HCT116 (cell line): ENCODE results near the gene OPRL1. TPM values are rescaled to one million over a fixed set of nuclear protein-coding genes. Genes with fewer than 3 reads are reported as not detected.

Experiments used
- ATAC-seq: fragments of 200-7000 bp; cut with Tn5 transposase; 2 replicates; pipeline ENCODE4 v1.9.1; 2020; ENCODE audit warnings: mild to moderate bottlenecking, moderate library complexity
- BruUV-seq: library from RNA; stranded (reverse); fragments of 400-500 nt; replicated peaks from 2 replicates; lab custom pipeline; 2021; lab: Mats Ljungman, UMichigan
- CTCF ChIA-PET: fragments of 300-600 bp; sonication (Branson Sonifier 250); formaldehyde crosslinking; loops from one replicate; lab custom pipeline; 2021; ENCODE audit warnings: antibody characterized with exemption; lab: Charles Lee
- POLR2A ChIA-PET: fragments of 300-600, 350-600 bp; sonication (Branson Sonifier 250); formaldehyde crosslinking; loops from one replicate; lab custom pipeline; 2021; ENCODE audit warnings: antibody characterized with exemption; lab: Charles Lee
- RAD21 ChIA-PET, 2 experiments: fragments of 300-600 bp; sonication (Branson Sonifier 250); formaldehyde crosslinking; loops; one replicate each; lab custom pipeline; 2023; ENCODE audit warnings: low total read pairs in 2 of 2; ENCODE audit not compliant: uncharacterized antibody in 2 of 2, unreplicated experiment in 2 of 2, low non-redundant PET in 1 of 2; lab: Charles Lee
- DNase-seq: peaks from one replicate; pipeline ENCODE4 v3.0.0-alpha.2; 2010; ENCODE audit warnings: low read depth, low spot score
- H2AFZ ChIP-seq: fragments of 200-600 bp; shearing (Covaris generic), sonication (generic); 2 replicates; pipeline ENCODE4 v1.6.1; 2017; ENCODE audit warnings: low read depth, mixed run types, mixed read lengths, antibody characterized with exemption, low read length; ENCODE audit not compliant: poor library complexity, severe bottlenecking
- H3K27ac ChIP-seq: 2 replicates; pipeline ENCODE4 v1.5.1; 2012; ENCODE audit warnings: low read depth, low read length
- H3K27me3 ChIP-seq: fragments of 200-600 bp; sonication (generic); 2 replicates; pipeline ENCODE4 v1.6.1; 2016; ENCODE audit warnings: mixed run types, low read length, mixed read lengths; ENCODE audit not compliant: insufficient read depth
- H3K36me3 ChIP-seq, 2 experiments: fragments of 200-500 bp in 1 of 2; fragments of 200-600 bp in 1 of 2; sonication (Bioruptor generic) in 1 of 2; sonication (generic) in 1 of 2; 2 replicates each; pipeline versions ENCODE4 v1.5.1 to v1.6.1; 2014 to 2016; ENCODE audit warnings: low read length in 2 of 2, inconsistent platforms in 1 of 2, mixed read lengths in 1 of 2, mixed run types in 1 of 2; ENCODE audit not compliant: insufficient read depth in 2 of 2, control insufficient read depth in 1 of 2
- H3K4me1 ChIP-seq, 2 experiments: fragments of 200-600 bp in 1 of 2; sonication (generic) in 1 of 2; 2 replicates each; pipeline versions ENCODE4 v1.5.1 to v1.6.1; 2012 to 2017; ENCODE audit warnings: low read length in 2 of 2, inconsistent platforms in 1 of 2, mild to moderate bottlenecking in 1 of 2, mixed read lengths in 1 of 2, mixed run types in 1 of 2, moderate library complexity in 1 of 2; ENCODE audit not compliant: insufficient read depth in 2 of 2, control insufficient read depth in 1 of 2
- H3K4me2 ChIP-seq: fragments of 200-600 bp; sonication (generic); 2 replicates; pipeline ENCODE4 v1.6.1; 2017; ENCODE audit warnings: mixed run types, low read length, mixed read lengths
- H3K4me3 ChIP-seq, 2 experiments: fragments of 200-600 bp in 1 of 2; sonication (generic) in 1 of 2; replicated peaks in 1 of 2; 2 replicates each; pipeline ENCODE4 v1.5.1; 2011 to 2016; ENCODE audit warnings: low read length in 2 of 2, control low read depth in 1 of 2, low read depth in 1 of 2, mild to moderate bottlenecking in 1 of 2, mixed read lengths in 1 of 2, mixed run types in 1 of 2
- H3K79me2 ChIP-seq: fragments of 200-600 bp; sonication (generic); 2 replicates; pipeline ENCODE4 v1.6.1; 2017; ENCODE audit warnings: mild to moderate bottlenecking, mixed run types, low read length, moderate library complexity, mixed read lengths; ENCODE audit not compliant: insufficient read depth
- H3K9ac ChIP-seq: fragments of 200-600 bp; sonication (generic); 2 replicates; pipeline ENCODE4 v1.6.1; 2016; ENCODE audit warnings: low read length, mixed read lengths
- H3K9me2 ChIP-seq: fragments of 200-600 bp; sonication (generic), shearing (Covaris generic); 2 replicates; pipeline ENCODE4 v1.6.1; 2017; ENCODE audit warnings: mixed run types, mild to moderate bottlenecking, moderate library complexity; ENCODE audit not compliant: insufficient read depth
- H3K9me3 ChIP-seq, 2 experiments: fragments of 200-500 bp in 1 of 2; fragments of 200-600 bp in 1 of 2; sonication (Bioruptor generic) in 1 of 2; sonication (generic) in 1 of 2; 2 replicates each; pipeline ENCODE4 v1.6.1; 2014 to 2017; ENCODE audit warnings: low read length in 2 of 2, mixed read lengths in 2 of 2, inconsistent platforms in 1 of 2, low read depth in 1 of 2, mild to moderate bottlenecking in 1 of 2, mixed run types in 1 of 2, moderate library complexity in 1 of 2; ENCODE audit not compliant: control insufficient read depth in 1 of 2, insufficient read depth in 1 of 2
- H4K20me1 ChIP-seq: fragments of 200-600 bp; sonication (generic), shearing (Covaris generic); 2 replicates; pipeline ENCODE4 v1.6.1; 2017; ENCODE audit warnings: mixed run types, mild to moderate bottlenecking, moderate library complexity; ENCODE audit not compliant: insufficient read depth
- ATF3 ChIP-seq: IDR thresholded peaks from 2 replicates; pipeline ENCODE4 v1.6.1; 2012
- CBX3 ChIP-seq: IDR thresholded peaks from 2 replicates; pipeline ENCODE4 v1.6.1; 2012; ENCODE audit warnings: low read depth
- CEBPB ChIP-seq: IDR thresholded peaks from 2 replicates; pipeline ENCODE4 v1.6.1; 2012; ENCODE audit warnings: low read depth
- EGR1 ChIP-seq: IDR thresholded peaks from 2 replicates; pipeline ENCODE4 v1.6.1; 2012; ENCODE audit warnings: low read depth
- EZH2phosphoT487 ChIP-seq: fragments of 200-600 bp; IDR thresholded peaks from 2 replicates; pipeline ENCODE4 v1.6.1; 2018; ENCODE audit warnings: antibody characterized with exemption, borderline replicate concordance
- JUND ChIP-seq: IDR thresholded peaks from 2 replicates; pipeline ENCODE4 v1.6.1; 2012
- POLR2A ChIP-seq: IDR thresholded peaks from 2 replicates; pipeline ENCODE4 v1.7.0; 2011; ENCODE audit warnings: borderline replicate concordance; ENCODE audit not compliant: insufficient read depth, insufficient read length; ENCODE audit errors: extremely low read depth
- POLR2AphosphoS5 ChIP-seq: IDR thresholded peaks from 2 replicates; pipeline ENCODE4 v1.6.1; 2011; ENCODE audit warnings: mild to moderate bottlenecking, low read depth, low read length, moderate library complexity
- SP1 ChIP-seq: IDR thresholded peaks from 2 replicates; pipeline ENCODE4 v1.6.1; 2012; ENCODE audit warnings: low read depth
- SRF ChIP-seq: IDR thresholded peaks from 2 replicates; pipeline ENCODE4 v1.6.1; 2012; ENCODE audit warnings: low read depth
- ZFX ChIP-seq: fragments of 450-650 bp; IDR thresholded peaks from 2 replicates; pipeline ENCODE4 v1.6.1; 2017
- intact Hi-C: fragments of 100-400 bp; cut with micrococcal nuclease; formaldehyde crosslinking; loops from 2 replicates; pipeline ENCODE4 v1.10.0; 2022
- total RNA-seq: library from RNA; stranded (reverse); gene quantifications from one replicate; pipeline ENCODE4 v1.2.1, GENCODE V29; 2021; ENCODE audit not compliant: unreplicated experiment

OPRL1 gene
- total RNA-seq, 1 experiment from 2014 or later, result 1.6 TPM

- peak overlapping the region; percentile 78 for H3K9ac ChIP-seq
- peaks cover 42 to 54% of the 10 kb centered on the region in 2 experiments for H3K4me1 ChIP-seq
- peak overlapping the region; percentile 84 for H3K4me2 ChIP-seq
- no peak for DNase-seq
- intact Hi-C loops, result no loop called here
- RAD21 ChIA-PET, result interaction anchor here in 1 of 2 experiments (1.8 kb wide), 1 partner anchor 25 kb away, joined by 5 read pairs; no protein-coding TSS in a partner anchor
- POLR2A ChIA-PET, result interaction anchor here (0.7 to 1.0 kb wide), 4 partner anchors 10 to 198 kb away, joined by 4 to 7 read pairs (median 5); partner anchors contain the start of genes PRPF6 and TPD52L2
- TF ChIP-seq ATF3, result no peak
- no peak for TF ChIP-seq JUND
- TF ChIP-seq CEBPB, result no peak
- no peak for TF ChIP-seq POLR2A
- no peak for TF ChIP-seq CBX3
- TF ChIP-seq POLR2AphosphoS5, result no peak
- no peak for TF ChIP-seq SP1
- no peak for TF ChIP-seq SRF
- TF ChIP-seq EZH2phosphoT487, result no peak
- no peak for TF ChIP-seq EGR1
- TF ChIP-seq ZFX, result no peak
- CTCF ChIA-PET, result interaction anchor here (1.0 to 1.5 kb wide), 5 partner anchors 9 to 198 kb away, joined by 3 to 8 read pairs (median 4); partner anchors contain the start of gene TPD52L2
- H3K79me2 ChIP-seq, result no peaks in the 10 kb centered on the region
- H3K27ac ChIP-seq, result peak overlapping the region; percentile 76
- no peaks in the 10 kb centered on the region for H3K9me2 ChIP-seq
- H3K9me3 ChIP-seq, result no peaks in the 10 kb centered on the region
- H3K27me3 ChIP-seq, result no peaks in the 10 kb centered on the region
- no peaks in the 10 kb centered on the region for H3K36me3 ChIP-seq
- no TSS peak for BruUV-seq
- H3K4me3 ChIP-seq, result peak overlapping the region; percentile 78 to 84
- no peak overlapping the region for H2AFZ ChIP-seq
- H4K20me1 ChIP-seq, result no peaks in the 10 kb centered on the region
- no peak for ATAC-seq
Measured at GRCh38 chr20:64063389-64064144, 16.3 kb upstream of the OPRL1 start.
